HG02798 (cell line): Measurements from ENCODE around the gene TOMM5.
"Not testable (repeated sequence)": the region's sequence is repeated elsewhere in the genome, so short reads cannot be mapped to it uniquely, and the experiment has no call there.

Source experiments
- ATAC-seq: cut with Tn5 transposase; IDR thresholded peaks from one replicate; pipeline ENCODE4 v1.9.1; 2021; ENCODE audit warnings: mild to moderate bottlenecking; ENCODE audit not compliant: unreplicated experiment, poor library complexity

Gene TOMM5

GRCh38 chr9:37617161-37617560 is 24.8 kb upstream of the TOMM5 start:
- no peak for ATAC-seq

GRCh38 chr9:37611961-37612360 is 19.6 kb upstream of the TOMM5 start:
- ATAC-seq: no peak

GRCh38 chr9:37611014-37611413 is 18.6 kb upstream of the TOMM5 start:
- no peak for ATAC-seq

- no peak for ATAC-seq
These were observed 17.5 kb upstream of the TOMM5 start for GRCh38 chr9:37609735-37610397.

- no peak for ATAC-seq
These were observed 15.9 kb upstream of the TOMM5 start for GRCh38 chr9:37608250-37608649.

- no peak for ATAC-seq
These were observed 11.9 kb upstream of the TOMM5 start for GRCh38 chr9:37604296-37604695.

- ATAC-seq: no peak
These were observed 10.4 kb upstream of the TOMM5 start for GRCh38 chr9:37602817-37603216.

GRCh38 chr9:37602061-37602460 is 9.7 kb upstream of the TOMM5 start:
- not testable (repeated sequence) for ATAC-seq

- ATAC-seq: no peak
These were observed 4.1 kb upstream of the TOMM5 start for GRCh38 chr9:37596504-37596903.

GRCh38 chr9:37593883-37594448 is 1.6 kb upstream of the TOMM5 start:
- ATAC-seq: no peak

- no peak for ATAC-seq
These were observed 4.9 kb downstream of the TOMM5 start for GRCh38 chr9:37587521-37587920.

- no peak for ATAC-seq
These were observed 8.8 kb downstream of the TOMM5 start for GRCh38 chr9:37583522-37584121.

GRCh38 chr9:37582548-37583157 is 9.7 kb downstream of the TOMM5 start:
- no peak for ATAC-seq

- peak; percentile 85 for ATAC-seq
These were observed 16.3 kb downstream of the TOMM5 start, which contains the start of gene FBXO10 for GRCh38 chr9:37575921-37576721. FBXO10 (minus strand) TSS chr9:37576380; CDS start chr9:37541768, 34,612 bp downstream.

GRCh38 chr9:37575511-37575914 is 16.9 kb downstream of the TOMM5 start:
- ATAC-seq: peak; percentile 45

GRCh38 chr9:37575001-37575400 is 17.4 kb downstream of the TOMM5 start:
- no peak for ATAC-seq

GRCh38 chr9:37574241-37574721 is 18.1 kb downstream of the TOMM5 start:
- no peak for ATAC-seq

- no peak for ATAC-seq
These were observed 21.1 kb downstream of the TOMM5 start for GRCh38 chr9:37571282-37571681.

GRCh38 chr9:37566716-37567115 is 25.7 kb downstream of the TOMM5 start:
- no peak for ATAC-seq
